NT2/D1 (cell line): ENCODE data around the gene BBS9.
A peak's percentile ranks its signal among the peaks of the same experiment; 100 is the strongest.

Experiments used
- DNase-seq: peaks from one replicate; pipeline ENCODE4 v3.0.0-alpha.2; 2011; ENCODE audit warnings: low read depth, low spot score
- H3K27me3 ChIP-seq: 2 replicates; pipeline ENCODE4 v1.6.0; 2011; ENCODE audit warnings: mild to moderate bottlenecking; ENCODE audit not compliant: insufficient read length, insufficient read depth
- H3K36me3 ChIP-seq: 2 replicates; pipeline ENCODE4 v1.6.1; 2011; ENCODE audit warnings: mild to moderate bottlenecking, low read length, mixed read lengths; ENCODE audit not compliant: insufficient read depth, insufficient read length
- H3K4me1 ChIP-seq: 2 replicates; pipeline ENCODE4 v1.5.1; 2011; ENCODE audit not compliant: insufficient read depth, insufficient read length
- H3K4me3 ChIP-seq: 2 replicates; pipeline ENCODE4 v1.5.1; 2011; ENCODE audit warnings: low read depth; ENCODE audit not compliant: insufficient read length
- H3K9ac ChIP-seq: 2 replicates; pipeline ENCODE4 v1.6.0; 2011; ENCODE audit warnings: low read depth; ENCODE audit not compliant: insufficient read length
- H3K9me3 ChIP-seq: 2 replicates; pipeline ENCODE4 v1.5.1; 2011; ENCODE audit warnings: mild to moderate bottlenecking, low read length; ENCODE audit not compliant: insufficient read depth
- SUZ12 ChIP-seq: IDR thresholded peaks from 2 replicates; pipeline ENCODE4 v1.6.1; 2011; ENCODE audit not compliant: insufficient read length, insufficient read depth; ENCODE audit errors: extremely low read depth
- YY1 ChIP-seq: IDR thresholded peaks from 2 replicates; pipeline ENCODE4 v1.6.1; 2011; ENCODE audit not compliant: insufficient read length, insufficient read depth
- ZNF274 ChIP-seq: IDR thresholded peaks from 2 replicates; pipeline ENCODE4 v1.6.1; 2011; ENCODE audit warnings: mild to moderate bottlenecking, low read depth, low read length

BBS9 gene

GRCh38 chr7:33184828-33185227, 55.5 kb downstream of the BBS9 start:
- Histone ChIP-seq H3K4me3 (no peak overlapping the region), H3K27me3 (no peaks in the 10 kb centered on the region), H3K9me3 (peaks cover 14% of the 10 kb centered on the region), H3K36me3 (peaks cover 6% of the 10 kb centered on the region), H3K9ac (no peak overlapping the region), H3K4me1 (no peaks in the 10 kb centered on the region)
- DNase-seq = no peak
- TF ChIP-seq SUZ12 (no peak), YY1 (no peak), ZNF274 (no peak)

GRCh38 chr7:33185786-33186185, 56.4 kb downstream of the BBS9 start:
- peak; percentile 40 for DNase-seq
- Histone ChIP-seq H3K4me3 (no peak overlapping the region), H3K27me3 (no peaks in the 10 kb centered on the region), H3K36me3 (peaks cover 2% of the 10 kb centered on the region), H3K4me1 (no peaks in the 10 kb centered on the region), H3K9ac (no peak overlapping the region), H3K9me3 (peaks cover 4% of the 10 kb centered on the region)
- no peak for TF ChIP-seq SUZ12
- TF ChIP-seq YY1 = no peak
- no peak for TF ChIP-seq ZNF274

- no peak overlapping the region for H3K4me3 ChIP-seq
- peak; percentile 36 for DNase-seq
- no peaks in the 10 kb centered on the region for H3K36me3 ChIP-seq
- H3K9me3 ChIP-seq = 0 out of 2 replicates have a peak, but pooled peaks cover under 1% of the 10 kb centered on the region
- no peaks in the 10 kb centered on the region for H3K27me3 ChIP-seq
- TF ChIP-seq ZNF274 (no peak), YY1 (no peak), SUZ12 (no peak)
- H3K9ac ChIP-seq = no peak overlapping the region
- H3K4me1 ChIP-seq = no peaks in the 10 kb centered on the region
These were observed 56.8 kb downstream of the BBS9 start for GRCh38 chr7:33186192-33186591.

- no peaks in the 10 kb centered on the region for H3K36me3 ChIP-seq
- no peak overlapping the region for H3K4me3 ChIP-seq
- no peak for TF ChIP-seq ZNF274
- no peak for TF ChIP-seq SUZ12
- TF ChIP-seq YY1 = no peak
- no peak overlapping the region for H3K9ac ChIP-seq
- no peaks in the 10 kb centered on the region for H3K27me3 ChIP-seq
- no peak for DNase-seq
- no peaks in the 10 kb centered on the region for H3K4me1 ChIP-seq
- H3K9me3 ChIP-seq = no peaks in the 10 kb centered on the region
These were observed 61.4 kb downstream of the BBS9 start for GRCh38 chr7:33190688-33191304.

- Histone ChIP-seq H3K36me3 (no peaks in the 10 kb centered on the region), H3K27me3 (no peaks in the 10 kb centered on the region), H3K4me1 (no peaks in the 10 kb centered on the region), H3K4me3 (no peak overlapping the region), H3K9ac (no peak overlapping the region), H3K9me3 (no peaks in the 10 kb centered on the region)
- no peak for DNase-seq
- TF ChIP-seq YY1 (no peak), SUZ12 (no peak), ZNF274 (no peak)
These were observed 62.0 kb downstream of the BBS9 start for GRCh38 chr7:33191340-33191739.

GRCh38 chr7:33192695-33193291, 63.4 kb downstream of the BBS9 start:
- no peaks in the 10 kb centered on the region for H3K36me3 ChIP-seq
- H3K4me1 ChIP-seq = no peaks in the 10 kb centered on the region
- DNase-seq = no peak
- TF ChIP-seq SUZ12 (no peak), YY1 (no peak), ZNF274 (no peak)
- H3K27me3 ChIP-seq = no peaks in the 10 kb centered on the region
- H3K9me3 ChIP-seq = no peaks in the 10 kb centered on the region
- H3K4me3 ChIP-seq = no peak overlapping the region
- no peak overlapping the region for H3K9ac ChIP-seq

GRCh38 chr7:33193308-33193864, 64.0 kb downstream of the BBS9 start:
- no peak overlapping the region for H3K9ac ChIP-seq
- no peaks in the 10 kb centered on the region for H3K36me3 ChIP-seq
- H3K27me3 ChIP-seq = no peaks in the 10 kb centered on the region
- H3K4me3 ChIP-seq = no peak overlapping the region
- H3K9me3 ChIP-seq = no peaks in the 10 kb centered on the region
- TF ChIP-seq YY1 = no peak
- no peak for TF ChIP-seq SUZ12
- no peak for TF ChIP-seq ZNF274
- no peak for DNase-seq
- no peaks in the 10 kb centered on the region for H3K4me1 ChIP-seq
